SK-N-MC (cell line): ENCODE measurements around the gene PPP6R2.

Experiments used
- EZH2 ChIP-seq: fragments of 200-600 bp; sonication (generic); IDR thresholded peaks from one replicate; pipeline ENCODE4 v1.6.1; 2017; ENCODE audit warnings: antibody characterized with exemption
- POLR2AphosphoS5 ChIP-seq: IDR thresholded peaks from 2 replicates; pipeline ENCODE4 v1.6.1; 2012; ENCODE audit warnings: mild to moderate bottlenecking, low read depth, low read length, borderline replicate concordance

DNA sequence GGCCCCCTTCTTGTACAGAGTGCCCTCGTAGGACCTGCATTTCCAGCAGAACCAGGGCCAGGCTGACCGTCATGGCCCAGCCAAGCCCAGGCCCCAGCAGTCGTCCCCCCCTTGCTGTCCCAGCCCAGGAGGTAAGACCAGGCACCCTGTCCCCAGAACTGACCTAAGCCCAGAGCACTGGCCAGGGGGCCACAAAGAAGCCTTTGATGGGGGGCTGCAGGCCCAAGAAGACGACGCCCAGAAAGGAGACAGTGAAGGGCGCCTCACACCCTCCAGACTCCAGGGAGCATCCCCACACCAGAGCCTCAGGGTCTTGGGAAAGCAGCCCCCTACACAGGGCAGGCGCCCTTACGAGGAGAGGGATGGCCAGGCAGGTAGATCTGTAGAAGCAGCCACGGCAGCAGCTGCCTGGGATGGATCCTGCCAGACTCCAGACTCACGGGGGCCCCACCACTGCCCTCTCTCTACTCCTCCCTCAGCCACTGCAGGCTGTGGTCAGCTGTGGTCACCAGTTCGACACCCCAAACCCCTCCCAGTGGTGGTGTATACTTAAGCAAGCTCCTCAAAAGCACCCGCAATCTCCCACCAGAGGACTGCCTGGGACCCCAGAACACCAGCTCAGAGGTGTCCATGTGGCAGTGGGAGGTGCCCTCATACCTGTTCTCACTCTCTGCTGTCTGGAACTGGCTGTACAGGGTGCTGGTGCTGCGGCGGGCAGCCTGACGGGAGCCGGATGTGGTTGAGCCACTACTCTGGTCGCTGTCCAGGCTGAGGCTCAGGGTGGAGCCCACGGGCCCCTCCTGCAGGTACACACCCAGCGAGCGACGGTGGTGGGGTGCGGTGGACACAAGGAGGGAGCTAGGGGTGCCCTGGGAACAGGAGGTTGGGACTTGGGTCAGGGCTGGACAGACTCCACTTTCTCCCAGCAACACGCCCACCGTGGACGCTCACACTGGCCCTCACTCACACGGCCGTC, 104.7 kb downstream of the PPP6R2 start:
- TF ChIP-seq POLR2AphosphoS5 (no peak; the same call in 1 of the 2 replicates), EZH2 (no peak)
